A673 (cell line): Measurements from ENCODE around the gene IFT27. TPM values are rescaled to one million over a fixed set of nuclear protein-coding genes. Genes with fewer than 3 reads are reported as not detected.

ENCODE experiments used
- BruUV-seq: library from RNA; stranded (reverse); fragments of 400-500 nt; replicated peaks from 2 replicates; lab custom pipeline; 2021; lab: Mats Ljungman, UMichigan
- CTCF ChIA-PET: fragments of 300-600 bp; sonication (Branson Sonifier 250); formaldehyde crosslinking; loops from one replicate; lab custom pipeline; 2022; ENCODE audit warnings: antibody characterized with exemption; lab: Charles Lee
- POLR2A ChIA-PET: fragments of 300-600 bp; sonication (Branson Sonifier 250); formaldehyde crosslinking; loops from one replicate; lab custom pipeline; 2022; ENCODE audit warnings: antibody characterized with exemption; ENCODE audit not compliant: low non-redundant PET; lab: Charles Lee
- DNase-seq: peaks from one replicate; pipeline ENCODE4 v3.0.0-alpha.2; 2015; ENCODE audit warnings: low spot score
- H3K27ac ChIP-seq: fragments of 200-600 bp; sonication (generic); 2 replicates; pipeline ENCODE4 v1.5.1; 2016; ENCODE audit warnings: mixed run types, low read depth, mild to moderate bottlenecking, mixed read lengths, antibody characterized with exemption, low read length; ENCODE audit not compliant: poor library complexity, severe bottlenecking
- H3K27me3 ChIP-seq: fragments of 200-600 bp; sonication (generic); replicated peaks from 2 replicates; pipeline ENCODE4 v1.6.1; 2017; ENCODE audit warnings: mixed run types, low read depth, mild to moderate bottlenecking, mixed read lengths, antibody characterized with exemption, low read length; ENCODE audit not compliant: insufficient read depth, poor library complexity
- H3K36me3 ChIP-seq: fragments of 200-600 bp; sonication (generic); 2 replicates; pipeline ENCODE4 v1.6.1; 2016; ENCODE audit warnings: mixed run types, mild to moderate bottlenecking, mixed read lengths, antibody characterized with exemption, low read length; ENCODE audit not compliant: insufficient read depth, poor library complexity, severe bottlenecking
- H3K4me1 ChIP-seq: fragments of 200-600 bp; sonication (generic); 2 replicates; pipeline ENCODE4 v1.6.1; 2017; ENCODE audit warnings: mixed run types, mild to moderate bottlenecking, mixed read lengths, antibody characterized with exemption, low read length; ENCODE audit not compliant: insufficient read depth, poor library complexity, severe bottlenecking
- H3K4me3 ChIP-seq: fragments of 200-600 bp; sonication (generic); 2 replicates; pipeline ENCODE4 v1.5.1; 2016; ENCODE audit warnings: low read depth, mixed run types, mild to moderate bottlenecking, mixed read lengths, low read length; ENCODE audit not compliant: poor library complexity, severe bottlenecking
- H3K9me3 ChIP-seq: fragments of 200-600 bp; sonication (generic); 2 replicates; pipeline ENCODE4 v1.6.1; 2016; ENCODE audit warnings: mixed run types, low read depth, mild to moderate bottlenecking, mixed read lengths, antibody characterized with exemption, low read length; ENCODE audit not compliant: poor library complexity, severe bottlenecking
- EZH2 ChIP-seq: fragments of 200-600 bp; sonication (generic); IDR thresholded peaks from 2 replicates; pipeline ENCODE4 v1.6.1; 2017; ENCODE audit warnings: borderline replicate concordance, low read depth, mild to moderate bottlenecking, mixed read lengths, antibody characterized with exemption, low read length; ENCODE audit not compliant: poor library complexity, severe bottlenecking
- intact Hi-C: fragments of 100-400 bp; cut with micrococcal nuclease; formaldehyde crosslinking; loops from one replicate; pipeline ENCODE4 v1.10.0; 2022; ENCODE audit not compliant: unreplicated experiment
- total RNA-seq: library from RNA; stranded (reverse); gene quantifications from 2 replicates; pipeline ENCODE4 v1.2.3, GENCODE V29; 2021
- TF ChIP-seq, protein P1 (sequence below): fragments of 300-800, 200-600 bp; sonication (generic); conservative IDR thresholded peaks from 2 replicates; pipeline ENCODE4 v1.5.1; 2017; ENCODE audit warnings: low read depth, mild to moderate bottlenecking, antibody characterized with exemption, low read length, moderate library complexity, mixed read lengths

IFT27 gene
- total RNA-seq, 1 experiment from 2014 or later, result 24.9 TPM

DNA sequence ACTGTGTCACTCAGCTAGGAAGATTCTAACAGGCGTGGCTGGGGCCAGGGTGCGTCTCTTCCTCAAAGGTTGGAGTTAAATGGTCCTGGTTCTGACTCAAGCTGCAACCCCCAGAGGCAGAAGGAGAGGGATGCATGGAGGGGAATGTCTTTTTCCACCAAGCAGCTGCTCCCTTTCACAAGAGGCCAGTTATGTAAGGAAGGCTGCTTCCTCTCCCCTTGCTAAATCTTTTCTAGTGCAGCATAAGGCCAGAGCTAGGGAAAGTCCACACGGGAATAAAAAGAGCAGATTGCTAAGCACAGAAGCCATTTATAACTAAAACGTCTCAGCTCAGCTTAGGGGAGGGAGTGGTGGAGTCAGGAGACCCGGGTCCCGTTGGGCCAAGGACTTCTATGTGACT is 30.9 kb upstream of the IFT27 start:
- BruUV-seq, result no TSS peak
- H3K27me3 ChIP-seq, result peaks cover 19% of the 10 kb centered on the region
- intact Hi-C loops, result no loop called here
- TF ChIP-seq, protein P1, sequence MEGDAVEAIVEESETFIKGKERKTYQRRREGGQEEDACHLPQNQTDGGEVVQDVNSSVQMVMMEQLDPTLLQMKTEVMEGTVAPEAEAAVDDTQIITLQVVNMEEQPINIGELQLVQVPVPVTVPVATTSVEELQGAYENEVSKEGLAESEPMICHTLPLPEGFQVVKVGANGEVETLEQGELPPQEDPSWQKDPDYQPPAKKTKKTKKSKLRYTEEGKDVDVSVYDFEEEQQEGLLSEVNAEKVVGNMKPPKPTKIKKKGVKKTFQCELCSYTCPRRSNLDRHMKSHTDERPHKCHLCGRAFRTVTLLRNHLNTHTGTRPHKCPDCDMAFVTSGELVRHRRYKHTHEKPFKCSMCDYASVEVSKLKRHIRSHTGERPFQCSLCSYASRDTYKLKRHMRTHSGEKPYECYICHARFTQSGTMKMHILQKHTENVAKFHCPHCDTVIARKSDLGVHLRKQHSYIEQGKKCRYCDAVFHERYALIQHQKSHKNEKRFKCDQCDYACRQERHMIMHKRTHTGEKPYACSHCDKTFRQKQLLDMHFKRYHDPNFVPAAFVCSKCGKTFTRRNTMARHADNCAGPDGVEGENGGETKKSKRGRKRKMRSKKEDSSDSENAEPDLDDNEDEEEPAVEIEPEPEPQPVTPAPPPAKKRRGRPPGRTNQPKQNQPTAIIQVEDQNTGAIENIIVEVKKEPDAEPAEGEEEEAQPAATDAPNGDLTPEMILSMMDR, result no peak
- TF ChIP-seq EZH2, result no peak
- POLR2A ChIA-PET, result no interaction called here
- no peak overlapping the region for H3K4me3 ChIP-seq
- H3K4me1 ChIP-seq, result no peaks in the 10 kb centered on the region
- DNase-seq, result no peak
- H3K36me3 ChIP-seq, result no peaks in the 10 kb centered on the region
- H3K27ac ChIP-seq, result no peak overlapping the region
- no peaks in the 10 kb centered on the region for H3K9me3 ChIP-seq
- CTCF ChIA-PET, result no interaction called here

DNA sequence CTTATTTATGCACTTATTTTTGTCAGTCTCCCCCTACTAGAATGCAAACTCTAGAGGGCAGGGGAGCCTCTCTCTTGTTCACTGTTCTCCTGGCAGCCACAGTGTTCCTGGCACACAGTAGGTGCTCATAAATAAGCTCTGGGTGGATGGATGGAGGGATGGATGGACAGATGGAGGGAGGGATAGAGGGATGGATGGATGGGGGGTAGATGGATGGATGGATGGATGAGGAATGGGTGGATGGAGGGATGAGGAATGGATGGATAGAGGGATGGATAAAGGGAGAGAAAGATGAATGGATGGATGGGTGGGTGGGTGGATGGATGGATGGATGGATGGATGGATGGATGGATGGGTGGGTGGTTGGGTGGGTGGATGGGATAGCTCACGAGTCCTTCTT is 27.4 kb upstream of the IFT27 start:
- TF ChIP-seq, protein P1, result no peak
- no peak for TF ChIP-seq EZH2
- POLR2A ChIA-PET, result no interaction called here
- H3K36me3 ChIP-seq, result no peaks in the 10 kb centered on the region
- H3K4me3 ChIP-seq, result no peak overlapping the region
- CTCF ChIA-PET, result no interaction called here
- DNase-seq, result no peak
- intact Hi-C loops, result no loop called here
- no peak overlapping the region for H3K27ac ChIP-seq
- no peaks in the 10 kb centered on the region for H3K4me1 ChIP-seq
- peaks cover 9% of the 10 kb centered on the region for H3K27me3 ChIP-seq
- no TSS peak for BruUV-seq
- H3K9me3 ChIP-seq, result no peaks in the 10 kb centered on the region

DNA sequence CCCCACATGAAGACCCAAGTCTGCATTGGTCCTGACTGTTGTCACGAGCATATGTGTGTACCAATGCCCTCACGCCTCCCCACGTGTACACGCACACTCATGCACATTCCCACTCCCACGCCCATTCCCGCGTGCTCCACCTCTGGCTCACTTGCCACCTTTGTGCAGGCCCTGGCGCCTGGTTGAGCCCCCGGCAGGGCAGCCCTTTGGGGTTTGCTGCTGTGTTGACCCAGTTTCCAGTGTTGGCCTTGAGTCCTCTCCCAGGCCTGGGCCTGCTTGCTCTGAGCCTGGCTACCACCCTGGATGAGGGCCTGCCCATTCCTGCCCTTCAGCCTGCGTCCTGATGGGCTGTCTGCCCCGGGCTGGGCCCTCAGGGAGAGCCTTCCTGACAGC is 22.8 kb upstream of the IFT27 start:
- Histone ChIP-seq H3K27ac (no peak overlapping the region), H3K27me3 (peaks cover 4% of the 10 kb centered on the region), H3K36me3 (no peaks in the 10 kb centered on the region), H3K4me1 (no peaks in the 10 kb centered on the region), H3K4me3 (no peak overlapping the region), H3K9me3 (no peaks in the 10 kb centered on the region)
- no TSS peak for BruUV-seq
- intact Hi-C loops, result no loop called here
- DNase-seq, result no peak
- CTCF ChIA-PET, result interaction anchor here (0.7 kb wide), 1 partner anchor 674 kb away, joined by 3 read pairs; no protein-coding TSS in a partner anchor
- POLR2A ChIA-PET, result no interaction called here
- TF ChIP-seq, protein P1, result no peak
- no peak for TF ChIP-seq EZH2
